SIG-M5 treated with dmso at 0.1 percent for 504 hours (cell line): Measurements from ENCODE around the gene EYS.

Source experiments
- DNase-seq: peaks from one replicate; lab custom pipeline; 2025; ENCODE audit not compliant: unreplicated experiment; lab: John Stamatoyannopoulos, UW

Gene EYS

DNA sequence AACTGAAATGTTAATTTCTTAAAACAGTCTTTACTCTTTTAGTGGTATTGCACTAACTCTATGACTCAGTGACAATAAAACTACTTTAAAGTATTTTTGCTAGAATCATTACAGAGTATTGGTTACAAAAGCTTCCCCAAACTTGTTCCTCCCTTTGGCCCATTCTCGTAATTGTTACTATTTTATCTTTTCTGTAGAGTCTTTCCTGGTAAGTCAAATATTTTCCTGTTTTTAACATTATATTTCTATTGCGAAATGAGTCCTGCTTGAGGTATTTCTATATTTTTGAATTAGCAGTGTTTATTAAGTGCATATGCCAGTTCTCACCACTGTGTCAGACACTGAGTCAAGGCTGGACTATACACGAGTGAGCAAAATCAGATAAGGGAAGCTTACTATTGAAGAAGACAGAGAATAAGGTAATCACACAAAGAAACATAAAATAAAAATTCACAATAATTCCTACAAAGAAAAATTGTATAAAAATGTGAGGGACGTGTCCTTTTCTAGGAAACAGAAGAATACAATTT is 970.5 kb downstream of the EYS start:
- DNase-seq, result peak; percentile 1

- DNase-seq, result no peak
Observed at GRCh38 chr6:64733433-64733832, 973.6 kb downstream of the EYS start.

DNA sequence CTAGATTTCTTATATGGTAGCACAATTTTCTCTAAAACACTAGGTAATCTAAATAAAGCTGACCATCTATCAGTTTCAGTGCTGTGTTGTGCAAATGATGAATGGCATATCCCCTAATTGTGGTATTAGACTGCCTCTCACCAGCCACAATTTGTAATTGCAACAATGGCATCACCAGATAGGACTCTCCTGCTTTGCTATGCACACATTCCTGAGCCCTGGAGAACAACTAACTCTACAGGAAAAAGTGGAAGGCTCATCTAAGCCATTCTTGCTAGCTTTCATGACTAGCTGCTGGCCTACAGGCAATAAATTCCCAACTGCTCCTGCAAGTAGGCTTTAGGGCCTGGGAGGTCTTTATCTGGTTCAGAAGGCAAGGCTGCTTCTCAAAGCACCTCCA is 974.1 kb downstream of the EYS start:
- DNase-seq, result no peak

DNA sequence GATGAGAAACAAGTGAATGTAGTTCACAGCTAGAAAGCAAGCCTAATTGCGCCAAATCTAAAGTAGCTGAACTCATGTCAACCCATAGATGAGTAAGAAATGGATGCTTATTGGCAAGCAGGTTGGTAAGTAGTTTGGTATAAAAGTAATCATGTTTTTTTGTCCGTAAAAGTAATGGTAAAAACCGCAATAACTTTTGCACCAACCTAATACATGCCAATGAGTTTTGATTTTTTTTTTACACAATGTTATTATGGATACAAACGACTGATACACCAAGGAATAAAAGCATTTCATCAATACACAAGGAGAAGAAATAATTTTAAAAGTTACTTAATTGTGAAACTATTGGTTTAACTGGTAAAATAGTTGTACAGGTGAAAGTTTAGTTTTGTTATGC is 977.5 kb downstream of the EYS start:
- no peak for DNase-seq

GRCh38 chr6:64727075-64727474 is 980.0 kb downstream of the EYS start:
- no peak for DNase-seq

- no peak for DNase-seq
Observed at GRCh38 chr6:64724091-64724490, 982.9 kb downstream of the EYS start.

DNA sequence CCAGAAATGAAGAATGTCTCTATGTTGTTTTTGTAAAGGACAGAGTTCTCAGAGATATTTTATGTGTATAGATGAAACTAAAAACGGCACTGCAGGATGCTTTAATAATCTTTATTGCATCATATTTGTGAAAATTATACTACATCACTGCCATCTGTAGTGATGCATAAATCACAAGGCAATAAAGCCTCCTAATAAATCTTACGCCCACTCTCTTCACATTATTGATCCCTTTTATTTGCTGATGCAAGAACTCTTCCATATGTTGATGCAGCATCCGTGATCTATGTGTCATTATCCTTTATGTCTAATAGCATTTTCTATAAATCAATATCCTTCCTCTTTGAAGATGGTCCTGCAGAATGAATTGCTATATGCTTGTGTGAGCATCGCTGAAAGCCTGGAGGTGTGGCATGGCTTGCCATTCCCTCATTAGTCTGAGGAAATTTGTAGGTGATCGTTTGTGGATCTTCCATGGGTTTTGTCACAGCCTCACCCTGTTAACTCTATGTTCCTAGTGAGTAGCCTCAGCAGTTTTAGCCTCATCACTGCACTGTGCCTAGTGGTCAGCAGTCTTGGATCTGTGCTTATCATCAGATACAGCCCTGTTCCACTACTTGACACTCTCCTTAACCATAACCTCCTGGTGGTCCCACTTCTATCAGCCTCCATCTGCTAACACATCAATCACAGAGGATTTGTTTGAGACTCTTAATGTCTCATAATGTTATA is 983.5 kb downstream of the EYS start:
- DNase-seq, result no peak

GRCh38 chr6:64721865-64722264 is 985.2 kb downstream of the EYS start:
- DNase-seq, result no peak

DNA sequence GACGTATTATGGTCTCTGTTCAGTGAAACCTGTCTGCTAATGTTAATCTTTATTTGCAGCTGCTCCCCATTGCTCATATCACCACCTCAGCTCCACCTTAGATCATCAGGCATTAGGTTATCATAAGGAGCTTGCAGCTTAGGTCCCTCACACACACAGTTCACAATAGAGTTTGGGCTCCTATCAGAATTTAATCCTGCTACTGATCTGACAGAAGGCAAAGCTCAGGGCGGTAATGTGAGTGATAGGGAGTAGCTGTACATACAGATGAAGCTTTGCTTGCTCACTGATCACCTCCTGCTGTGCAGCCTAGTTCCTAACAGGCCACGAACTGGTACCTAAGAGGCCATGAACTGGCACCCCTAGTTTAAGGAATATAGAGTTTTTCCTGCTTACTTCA is 989.7 kb downstream of the EYS start:
- no peak for DNase-seq

DNA sequence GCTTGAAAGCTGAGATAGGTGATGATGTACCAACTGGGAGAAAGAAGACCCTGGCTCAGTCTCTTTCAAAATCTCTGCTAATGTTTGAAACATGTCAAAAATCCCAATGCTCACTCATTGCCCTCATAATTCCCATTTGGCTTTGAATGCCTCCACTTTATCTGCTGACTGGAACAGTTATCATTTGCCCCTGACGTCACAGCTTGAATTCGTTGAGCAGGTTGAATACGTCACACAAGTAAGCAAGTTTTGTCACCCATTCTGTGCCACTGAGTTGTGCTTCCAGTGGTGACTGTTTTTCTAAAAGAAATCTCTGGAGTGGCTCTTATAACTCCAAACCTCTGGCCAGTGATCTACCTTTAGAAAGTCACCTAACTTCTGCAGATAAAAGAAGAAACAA is 991.4 kb downstream of the EYS start:
- DNase-seq, result no peak

DNA sequence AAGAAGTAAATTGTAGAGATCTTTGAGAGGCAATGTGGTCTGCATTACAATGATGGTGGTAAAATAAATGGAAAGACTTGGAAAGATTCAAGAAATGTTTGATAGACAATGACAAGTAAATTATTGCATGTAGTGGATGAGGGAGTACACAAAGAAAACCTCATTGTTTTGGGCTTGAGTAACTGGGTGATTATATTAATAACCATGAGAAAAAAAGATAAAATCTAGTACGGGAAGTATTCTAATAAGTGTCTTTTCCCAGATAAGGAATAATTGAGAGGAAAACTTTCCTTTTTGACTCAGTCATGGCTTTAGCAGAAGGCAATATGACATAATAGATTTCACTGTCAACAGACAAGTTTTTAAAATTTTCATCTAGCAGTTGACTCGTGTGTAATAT is 993.0 kb downstream of the EYS start:
- no peak for DNase-seq

DNA sequence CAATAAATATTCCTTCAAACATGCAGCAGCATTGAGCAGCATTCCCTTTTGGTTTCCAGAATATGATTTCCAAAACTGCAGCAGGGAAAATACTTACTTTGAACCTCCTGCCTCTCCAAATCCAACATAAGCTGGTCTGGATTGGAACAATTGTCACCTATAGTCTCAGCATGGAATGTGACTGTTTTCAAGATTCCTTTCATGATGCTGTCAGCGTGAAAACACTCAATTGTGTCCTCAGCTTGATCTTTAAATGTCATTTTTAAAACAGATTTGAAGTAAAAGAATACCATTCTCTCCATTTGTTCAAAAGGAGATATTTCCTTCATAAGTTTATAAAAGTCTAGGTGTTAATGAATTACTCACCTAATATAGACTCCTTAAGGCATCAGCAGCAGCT is 993.9 kb downstream of the EYS start:
- no peak for DNase-seq

DNA sequence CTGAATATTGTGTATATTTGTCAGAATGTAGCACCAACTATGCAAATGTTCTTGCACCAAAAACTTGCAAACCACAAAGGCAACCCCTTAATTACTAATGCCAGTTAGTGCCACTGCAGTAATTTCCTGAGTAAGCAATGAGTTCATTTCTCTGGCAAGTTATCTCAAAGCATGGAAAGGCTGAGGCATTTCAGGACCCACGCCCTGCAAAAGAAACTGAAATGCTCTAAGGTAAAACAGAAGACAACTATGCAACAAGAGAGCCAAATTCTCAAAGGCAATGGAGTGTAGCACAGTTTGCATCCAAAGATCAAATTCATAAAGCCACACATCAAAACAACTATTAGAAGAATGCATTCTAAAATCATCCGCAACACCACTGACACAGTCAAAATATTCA is 994.4 kb downstream of the EYS start:
- no peak for DNase-seq

DNA sequence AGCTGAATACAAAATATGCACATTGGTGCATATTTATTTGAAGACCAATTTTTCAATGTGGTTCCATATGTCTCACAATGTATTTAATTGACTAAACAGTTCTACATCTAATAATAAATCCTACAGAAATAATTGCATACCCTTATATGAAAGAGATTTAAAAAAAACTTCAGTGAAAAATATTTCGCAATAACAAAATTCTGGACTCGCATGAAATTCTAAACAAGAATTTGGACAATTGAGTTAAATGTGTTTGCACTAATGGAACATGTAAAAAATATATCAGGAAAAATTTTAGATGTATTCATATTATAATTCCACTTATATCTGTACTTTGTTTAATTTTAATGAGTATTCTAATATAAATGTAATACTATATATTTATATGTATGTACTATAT is 1003.1 kb downstream of the EYS start:
- DNase-seq, result no peak

DNA sequence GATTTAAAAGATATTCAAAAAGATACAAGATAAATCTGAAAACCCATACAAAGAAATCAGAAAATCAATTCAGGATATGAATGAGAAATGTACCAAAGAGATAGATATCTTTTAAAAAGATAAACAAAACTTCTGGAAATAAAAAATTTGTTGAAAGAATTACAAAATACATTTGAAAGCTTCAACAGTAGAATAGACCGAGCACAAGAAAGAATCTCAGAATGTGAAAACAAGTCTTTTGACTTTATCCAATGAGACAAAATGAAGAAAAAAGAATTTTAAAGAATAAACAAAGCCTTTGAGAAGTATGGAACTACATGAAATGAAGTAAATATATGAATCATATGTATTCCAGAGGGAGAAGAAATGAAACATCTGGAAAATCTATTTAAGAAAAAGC is 1011.0 kb downstream of the EYS start:
- no peak for DNase-seq

- no peak for DNase-seq
Observed at GRCh38 chr6:64694356-64694755, 1012.7 kb downstream of the EYS start.

DNA sequence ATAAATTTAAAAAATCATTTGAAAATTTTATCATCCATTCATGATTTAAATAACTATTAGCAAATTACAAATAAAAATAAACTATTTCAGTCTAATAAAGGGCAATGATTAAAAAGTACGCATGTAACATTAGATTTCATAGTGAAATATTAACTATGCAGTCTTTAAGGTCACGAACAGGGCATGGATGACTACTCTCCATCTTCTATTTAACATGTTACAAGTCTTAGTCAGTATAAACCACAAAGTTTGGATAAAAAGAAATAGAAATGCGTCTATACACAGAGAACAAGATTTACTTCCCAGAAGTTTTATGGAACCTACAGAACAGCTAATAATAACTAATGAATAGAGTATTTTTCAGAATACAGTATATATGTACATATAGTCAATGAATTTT is 1016.0 kb downstream of the EYS start:
- no peak for DNase-seq

- DNase-seq, result no peak
Observed at GRCh38 chr6:64685401-64685800, 1021.6 kb downstream of the EYS start.

DNA sequence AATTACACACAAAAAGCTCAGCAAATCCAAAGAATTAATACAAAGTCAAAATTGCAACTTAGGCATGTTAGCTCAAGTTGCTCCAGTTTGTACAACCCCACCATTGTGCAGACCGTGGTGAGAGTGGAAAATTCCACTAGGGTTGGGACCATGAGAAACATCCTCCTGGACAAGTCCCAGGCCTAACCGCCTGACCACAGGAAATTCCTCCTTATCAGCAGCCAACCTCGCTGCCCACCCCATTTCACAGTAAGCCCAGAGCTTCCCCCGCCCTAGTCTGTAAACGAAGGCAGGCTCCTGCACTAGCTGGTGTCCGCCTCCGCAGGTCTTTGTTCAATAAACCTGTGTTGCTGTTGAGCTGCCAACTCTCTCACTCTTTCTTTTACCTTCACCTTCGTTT is 1023.3 kb downstream of the EYS start:
- no peak for DNase-seq

DNA sequence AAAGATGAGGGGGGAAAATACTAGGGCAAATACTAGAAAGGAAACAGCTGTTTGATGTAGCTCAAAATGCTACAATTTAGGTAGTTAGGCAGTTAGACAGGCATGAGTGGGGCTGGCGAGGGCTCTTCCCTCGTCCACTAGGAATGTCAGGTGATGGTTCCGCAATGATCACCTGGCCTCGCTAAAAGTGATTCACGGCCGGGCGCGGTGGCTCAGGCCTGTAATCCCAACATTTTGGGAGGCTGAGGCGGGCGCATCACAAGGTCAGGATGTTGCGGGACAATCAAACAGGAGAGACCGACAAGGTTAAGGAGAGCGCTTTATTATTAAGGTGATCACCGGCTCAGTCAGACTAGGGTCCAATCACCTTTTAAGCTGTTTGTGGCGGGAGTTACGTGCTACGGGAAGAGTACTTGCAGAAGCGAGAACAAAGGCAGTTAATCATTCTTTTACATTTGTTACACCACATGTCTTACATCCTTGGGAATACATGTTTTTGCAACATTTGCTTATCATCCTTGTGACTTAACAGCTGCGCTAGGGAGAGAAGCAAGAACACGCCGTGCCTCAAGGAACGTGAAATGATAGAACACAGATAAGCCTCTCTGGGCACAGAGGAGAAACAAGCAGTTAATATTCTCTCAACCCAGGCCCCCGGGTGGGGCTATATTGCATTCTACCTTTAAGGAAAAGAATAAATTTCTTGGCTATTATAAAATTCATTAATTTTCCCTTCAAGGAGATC is 1025.4 kb downstream of the EYS start:
- no peak for DNase-seq

DNA sequence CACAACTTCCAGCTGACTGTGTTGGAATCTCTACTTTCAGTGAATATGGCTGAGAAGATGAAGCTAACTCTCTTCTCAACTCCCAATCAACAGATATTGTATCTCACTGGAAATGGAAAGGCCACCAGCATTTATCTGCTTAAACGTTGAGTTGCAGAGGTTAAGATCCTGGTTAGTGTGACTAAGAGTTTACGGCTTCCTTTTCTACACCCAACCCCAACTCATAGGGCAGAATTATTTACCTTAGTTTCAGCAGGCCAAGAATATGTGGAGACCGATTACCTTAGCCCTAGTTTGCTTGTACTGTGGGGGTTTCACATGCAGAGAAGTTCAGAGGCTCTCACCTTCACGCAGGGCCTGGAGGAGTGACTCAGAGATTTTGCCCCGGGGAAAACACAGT is 1026.6 kb downstream of the EYS start:
- no peak for DNase-seq

DNA sequence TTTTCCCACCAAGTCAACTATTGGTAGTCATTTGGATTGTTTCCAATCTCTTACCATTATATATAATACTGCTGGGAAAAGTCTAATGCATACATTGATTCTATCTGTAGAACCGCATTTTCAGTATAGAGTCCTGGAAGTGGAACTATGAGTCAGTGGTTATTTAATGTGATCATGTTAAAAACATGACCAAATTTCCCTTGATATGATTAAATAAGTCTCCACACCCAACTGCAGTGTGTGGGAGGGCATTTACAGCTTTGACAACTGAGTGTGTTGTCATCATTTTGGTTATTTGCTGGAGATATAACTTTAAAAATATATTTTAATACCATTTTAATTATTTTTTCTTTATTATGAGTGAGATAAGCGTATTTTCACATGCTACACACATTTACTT is 1027.6 kb downstream of the EYS start:
- DNase-seq, result no peak

GRCh38 chr6:64672651-64673050 is 1034.4 kb downstream of the EYS start:
- DNase-seq, result no peak
